Naive thymus-derived CD4-positive, alpha-beta T cell (primary cell): ENCODE data around the gene RRAS. TPM values are rescaled to one million over a fixed set of nuclear protein-coding genes. Genes with fewer than 3 reads are reported as not detected.

Source experiments
- ATAC-seq: fragments of 150-1000 bp; cut with Tn5 transposase; 2 replicates; pipeline ENCODE4 v1.10.0; 2021; ENCODE audit warnings: mild to moderate bottlenecking, moderate library complexity
- CTCF ChIA-PET: fragments of 350-600 bp; sonication (Branson Sonifier 250); formaldehyde crosslinking; loops from one replicate; lab custom pipeline; 2021; ENCODE audit warnings: antibody characterized with exemption; lab: Charles Lee
- POLR2A ChIA-PET: fragments of 350-600 bp; sonication (Branson Sonifier 250); formaldehyde crosslinking; loops from one replicate; lab custom pipeline; 2021; ENCODE audit warnings: antibody characterized with exemption, inconsistent platforms; lab: Charles Lee
- DNase-seq, 9 donors: peaks; one replicate each; pipeline versions ENCODE4 v3.0.0 to v3.0.0-alpha.2; 2020 to 2022; ENCODE audit warnings: mixed read lengths in 1 of 9
- H3K27ac ChIP-seq: one replicate; pipeline ENCODE4 v1.7.0; 2013; ENCODE audit warnings: mild to moderate bottlenecking, low read depth, low read length, moderate library complexity
- H3K27me3 ChIP-seq, 2 donors: one replicate each; pipeline ENCODE4 v1.7.0; 2013; ENCODE audit warnings: low read length in 2 of 2, mild to moderate bottlenecking in 2 of 2, moderate library complexity in 2 of 2; ENCODE audit not compliant: control insufficient read depth in 2 of 2, insufficient read depth in 2 of 2
- H3K36me3 ChIP-seq, 3 experiments: 1 replicate in 2 of 3; 2 replicates in 1 of 3; pipeline ENCODE4 v1.7.0; 2013; ENCODE audit warnings: low read length in 3 of 3, mild to moderate bottlenecking in 3 of 3, moderate library complexity in 1 of 3; ENCODE audit not compliant: insufficient read depth in 3 of 3, control insufficient read depth in 2 of 3
- H3K4me1 ChIP-seq, 2 donors: one replicate each; pipeline ENCODE4 v1.7.0; 2013; ENCODE audit warnings: low read length in 2 of 2, mild to moderate bottlenecking in 2 of 2, moderate library complexity in 1 of 2; ENCODE audit not compliant: control insufficient read depth in 2 of 2, insufficient read depth in 2 of 2
- H3K4me3 ChIP-seq: 2 replicates; pipeline ENCODE4 v1.7.0; 2013; ENCODE audit warnings: mild to moderate bottlenecking, low read length
- H3K9me3 ChIP-seq, 3 experiments: 1 replicate in 2 of 3; 2 replicates in 1 of 3; pipeline ENCODE4 v1.7.0; 2013; ENCODE audit warnings: low read length in 3 of 3; ENCODE audit not compliant: control insufficient read depth in 2 of 3
- H3K27ac Mint-ChIP-seq, 9 donors: one replicate each; pipeline ENCODE4 v1.8.0; 2020 to 2022; ENCODE audit warnings: mixed read lengths in 9 of 9, mild to moderate bottlenecking in 8 of 9, moderate library complexity in 5 of 9, inconsistent platforms in 2 of 9
- H3K27me3 Mint-ChIP-seq, 5 donors: one replicate each; pipeline ENCODE4 v1.8.0; 2021 to 2022; ENCODE audit warnings: mixed read lengths in 5 of 5, mild to moderate bottlenecking in 1 of 5
- H3K36me3 Mint-ChIP-seq, 5 donors: one replicate each; pipeline ENCODE4 v1.8.0; 2020 to 2022; ENCODE audit warnings: mixed read lengths in 5 of 5, mild to moderate bottlenecking in 3 of 5, inconsistent platforms in 1 of 5
- H3K4me1 Mint-ChIP-seq, 7 donors: one replicate each; pipeline ENCODE4 v1.8.0; 2020 to 2022; ENCODE audit warnings: mixed read lengths in 7 of 7, mild to moderate bottlenecking in 3 of 7, inconsistent platforms in 1 of 7
- H3K4me3 Mint-ChIP-seq, 10 donors: one replicate each; pipeline ENCODE4 v1.8.0; 2020 to 2022; ENCODE audit warnings: mild to moderate bottlenecking in 10 of 10, mixed read lengths in 10 of 10, moderate library complexity in 6 of 10, inconsistent platforms in 2 of 10
- H3K9me3 Mint-ChIP-seq, 11 donors: one replicate each; pipeline ENCODE4 v1.8.0; 2020 to 2022; ENCODE audit warnings: mixed read lengths in 11 of 11, mild to moderate bottlenecking in 4 of 11, inconsistent platforms in 1 of 11, moderate library complexity in 1 of 11
- intact Hi-C, 2 donors: fragments of 100-400 bp; cut with micrococcal nuclease; formaldehyde crosslinking; loops; one replicate each; pipeline ENCODE4 v1.15.1; 2023
- polyA plus RNA-seq, 2 donors: library from polyadenylated mRNA; unstranded; fragments of 300-500 nt; fragmentation: Illumina TruSeq; gene quantifications; one replicate each; pipeline ENCODE4 v1.2.3, GENCODE V29; 2021
- total RNA-seq, 6 experiments: library from RNA in 5 of 6; stranded (reverse) in 5 of 6; gene quantifications; 1 replicate in 5 of 6; 2 replicates in 1 of 6; pipeline ENCODE4 v1.2.3 and lab custom pipeline; 2021 to 2026

The RRAS gene
- total and polyA plus RNA-seq, 7 experiments from 2014 or later = 11.0 to 37.0 (median 13.9) TPM

GRCh38 chr19:49596954-49597702, 42.8 kb downstream of the RRAS start:
- H3K4me3 ChIP-seq = no peak overlapping the region
- DNase-seq = no peak

GRCh38 chr19:49596407-49596806, 43.5 kb downstream of the RRAS start:
- no peak for ATAC-seq
- no peaks in the 10 kb centered on the region for H3K27me3 ChIP-seq
- ChIA-PET POLR2A (interaction anchor here (0.7 to 1.0 kb wide), 2 partner anchors 16 to 264 kb away, joined by 3 to 4 read pairs; partner anchors contain the start of gene NOSIP), CTCF (no interaction called here)
- Mint-ChIP-seq H3K27ac (no peak overlapping the region), H3K4me1 (peaks cover 26 to 43% (median 29%) of the 10 kb centered on the region in 7 donors), H3K9me3 (no peaks in the 10 kb centered on the region), H3K36me3 (peaks cover 4 to 30% (median 13%) of the 10 kb centered on the region in 5 donors), H3K4me3 (no peak overlapping the region), H3K27me3 (no peaks in the 10 kb centered on the region)
- peaks cover 10 to 18% of the 10 kb centered on the region in 2 donors for H3K4me1 ChIP-seq
- no peaks in the 10 kb centered on the region for H3K9me3 ChIP-seq
- no peak overlapping the region for H3K4me3 ChIP-seq
- intact Hi-C loops = no loop called here
- DNase-seq = no peak
- H3K36me3 ChIP-seq = peaks cover 3 to 76% (median 8%) of the 10 kb centered on the region in 3 experiments
- H3K27ac ChIP-seq = no peak overlapping the region

More at GRCh38 chr19:49596954-49597702, 42.8 kb downstream of the RRAS start:
- ChIA-PET CTCF (no interaction called here), POLR2A (no interaction called here)
- no peaks in the 10 kb centered on the region for H3K9me3 ChIP-seq
- H3K4me1 ChIP-seq = peaks cover 10 to 18% of the 10 kb centered on the region in 2 donors
- no peak overlapping the region for H3K27ac ChIP-seq
- H3K9me3 Mint-ChIP-seq = no peaks in the 10 kb centered on the region
- no peaks in the 10 kb centered on the region for H3K27me3 Mint-ChIP-seq
- peaks cover 25 to 46% (median 30%) of the 10 kb centered on the region in 7 donors for H3K4me1 Mint-ChIP-seq
- H3K27ac Mint-ChIP-seq = peak overlapping the region in 1 of 9 donors; percentile 32
- peaks cover 3 to 79% (median 8%) of the 10 kb centered on the region in 3 experiments for H3K36me3 ChIP-seq
- no peaks in the 10 kb centered on the region for H3K27me3 ChIP-seq
- H3K36me3 Mint-ChIP-seq = peaks cover 8 to 30% (median 13%) of the 10 kb centered on the region in 5 donors
- H3K4me3 Mint-ChIP-seq = no peak overlapping the region
- intact Hi-C loops = no loop called here
- no peak for ATAC-seq

GRCh38 chr19:49595819-49596404, 44.0 kb downstream of the RRAS start:
- ChIA-PET POLR2A (interaction anchor here (0.7 to 1.0 kb wide), 2 partner anchors 15 to 265 kb away, joined by 3 to 4 read pairs; partner anchors contain the start of gene NOSIP), CTCF (no interaction called here)
- peaks cover 1 to 28% (median 10%) of the 10 kb centered on the region in 5 donors for H3K36me3 Mint-ChIP-seq
- peaks cover 24 to 39% (median 26%) of the 10 kb centered on the region in 7 donors for H3K4me1 Mint-ChIP-seq
- no peaks in the 10 kb centered on the region for H3K9me3 Mint-ChIP-seq
- ATAC-seq (no peak), DNase-seq (no peak)
- Histone ChIP-seq H3K9me3 (no peaks in the 10 kb centered on the region), H3K27ac (no peak overlapping the region), H3K4me1 (peaks cover 10 to 18% of the 10 kb centered on the region in 2 donors), H3K4me3 (no peak overlapping the region), H3K27me3 (no peaks in the 10 kb centered on the region), H3K36me3 (peaks cover 3 to 71% (median 8%) of the 10 kb centered on the region in 3 experiments)
- H3K27ac Mint-ChIP-seq = no peak overlapping the region
- intact Hi-C loops = no loop called here
- H3K27me3 Mint-ChIP-seq = no peaks in the 10 kb centered on the region
- H3K4me3 Mint-ChIP-seq = no peak overlapping the region

GRCh38 chr19:49594993-49595818, 44.7 kb downstream of the RRAS start:
- DNase-seq (no peak), ATAC-seq (no peak)
- Mint-ChIP-seq H3K4me1 (peaks cover 21 to 36% (median 27%) of the 10 kb centered on the region in 7 donors), H3K27ac (no peak overlapping the region), H3K9me3 (no peaks in the 10 kb centered on the region), H3K4me3 (peak overlapping the region in 1 of 10 donors; percentile 92), H3K36me3 (peaks cover 0 to 26% (median 9%) of the 10 kb centered on the region in 5 donors), H3K27me3 (no peaks in the 10 kb centered on the region)
- Histone ChIP-seq H3K4me1 (peaks cover 10 to 18% of the 10 kb centered on the region in 2 donors), H3K27ac (no peak overlapping the region), H3K27me3 (no peaks in the 10 kb centered on the region), H3K36me3 (peaks cover 3 to 70% (median 8%) of the 10 kb centered on the region in 3 experiments), H3K9me3 (no peaks in the 10 kb centered on the region), H3K4me3 (no peak overlapping the region)
- POLR2A ChIA-PET = interaction anchor here (1.0 to 2.5 kb wide), 2 partner anchors 15 kb away, joined by 3 to 15 read pairs; partner anchors contain the start of genes NOSIP and PRRG2
- intact Hi-C loops = loop anchor here (5.0 kb wide), 5 partner anchors 222 to 1268 kb away; partner anchors contain the start of genes MED25 (in 2 of the 2), AKT1S1 (in 1 of the 2), C19orf73 (in 1 of the 2) and EMP3 (in 1 of the 2)
- CTCF ChIA-PET = no interaction called here

GRCh38 chr19:49594157-49594992, 45.6 kb downstream of the RRAS start:
- Mint-ChIP-seq H3K27me3 (no peaks in the 10 kb centered on the region), H3K4me1 (peaks cover 24 to 36% (median 26%) of the 10 kb centered on the region in 7 donors), H3K4me3 (peak overlapping the region; percentile 85 to 95 (median 92)), H3K9me3 (no peaks in the 10 kb centered on the region), H3K36me3 (peaks cover 0 to 22% (median 9%) of the 10 kb centered on the region in 5 donors), H3K27ac (peak overlapping the region in 8 of 9 donors; percentile 82 to 95 (median 90))
- intact Hi-C loops = loop anchor here (5.0 kb wide), 5 partner anchors 223 to 1267 kb away; partner anchors contain the start of genes MED25 (in 2 of the 2), AKT1S1 (in 1 of the 2), C19orf73 (in 1 of the 2) and EMP3 (in 1 of the 2)
- Histone ChIP-seq H3K4me3 (no peak overlapping the region), H3K27me3 (no peaks in the 10 kb centered on the region), H3K27ac (peak overlapping the region; percentile 59), H3K9me3 (no peaks in the 10 kb centered on the region), H3K36me3 (peaks cover 3 to 62% (median 8%) of the 10 kb centered on the region in 3 experiments), H3K4me1 (peaks cover 14 to 18% of the 10 kb centered on the region in 2 donors)
- CTCF ChIA-PET = no interaction called here
- ATAC-seq (no peak), DNase-seq (no peak)
- POLR2A ChIA-PET = interaction anchor here (0.7 to 2.5 kb wide), 5 partner anchors 14 to 142 kb away, joined by 3 to 19 read pairs (median 5); partner anchors contain the start of genes ALDH16A1, NOSIP, PIH1D1 and PRRG2
